Cardiac fibroblast (primary cell): Measurements from ENCODE around the gene ZNF560.

Source experiments
- DNase-seq, 2 donors: peaks; one replicate each; pipeline versions ENCODE4 v3.0.0 to v3.0.0-alpha.2; 2010; ENCODE audit warnings: low read depth in 2 of 2
- H3K4me3 ChIP-seq, 2 donors: replicated peaks in 1 of 2; 1 replicate in 1 of 2; 2 replicates in 1 of 2; pipeline ENCODE4 v1.5.1; 2011; ENCODE audit warnings: low read depth in 2 of 2, low read length in 2 of 2, mild to moderate bottlenecking in 2 of 2, moderate library complexity in 1 of 2
- TF ChIP-seq, protein P1 (sequence below): IDR thresholded peaks from one replicate; pipeline ENCODE4 v1.5.1; 2011; ENCODE audit warnings: low read depth, mild to moderate bottlenecking, low read length, inconsistent platforms

Gene ZNF560

DNA sequence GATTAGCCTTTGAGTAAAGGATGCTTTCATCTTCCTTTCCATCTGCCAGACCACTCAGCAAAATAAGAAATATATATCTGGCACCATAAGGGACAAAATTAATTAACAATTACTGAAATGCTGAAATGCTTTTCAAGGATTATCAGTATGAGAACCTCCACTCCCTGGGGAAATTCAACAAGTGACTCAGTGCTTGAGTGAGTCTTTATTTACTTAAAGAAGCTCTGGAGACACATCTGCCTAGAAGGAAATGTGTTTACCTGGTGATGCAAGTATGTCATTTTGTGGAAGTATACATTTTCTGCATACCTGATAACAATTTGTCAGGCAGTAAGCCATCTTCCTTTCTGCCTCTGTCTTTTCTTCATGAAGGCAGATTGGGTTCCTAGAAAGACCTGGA lies 23.4 kb downstream of the ZNF560 start:
- peak in 1 of 2 donors; percentile 8 for DNase-seq
- TF ChIP-seq, protein P1, sequence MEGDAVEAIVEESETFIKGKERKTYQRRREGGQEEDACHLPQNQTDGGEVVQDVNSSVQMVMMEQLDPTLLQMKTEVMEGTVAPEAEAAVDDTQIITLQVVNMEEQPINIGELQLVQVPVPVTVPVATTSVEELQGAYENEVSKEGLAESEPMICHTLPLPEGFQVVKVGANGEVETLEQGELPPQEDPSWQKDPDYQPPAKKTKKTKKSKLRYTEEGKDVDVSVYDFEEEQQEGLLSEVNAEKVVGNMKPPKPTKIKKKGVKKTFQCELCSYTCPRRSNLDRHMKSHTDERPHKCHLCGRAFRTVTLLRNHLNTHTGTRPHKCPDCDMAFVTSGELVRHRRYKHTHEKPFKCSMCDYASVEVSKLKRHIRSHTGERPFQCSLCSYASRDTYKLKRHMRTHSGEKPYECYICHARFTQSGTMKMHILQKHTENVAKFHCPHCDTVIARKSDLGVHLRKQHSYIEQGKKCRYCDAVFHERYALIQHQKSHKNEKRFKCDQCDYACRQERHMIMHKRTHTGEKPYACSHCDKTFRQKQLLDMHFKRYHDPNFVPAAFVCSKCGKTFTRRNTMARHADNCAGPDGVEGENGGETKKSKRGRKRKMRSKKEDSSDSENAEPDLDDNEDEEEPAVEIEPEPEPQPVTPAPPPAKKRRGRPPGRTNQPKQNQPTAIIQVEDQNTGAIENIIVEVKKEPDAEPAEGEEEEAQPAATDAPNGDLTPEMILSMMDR, result no peak
- no peak overlapping the region for H3K4me3 ChIP-seq

- no peak for DNase-seq
- TF ChIP-seq, protein P1, result no peak
- H3K4me3 ChIP-seq, result no peak overlapping the region
Measured at GRCh38 chr19:9467161-9467560, 31.3 kb downstream of the ZNF560 start.

DNA sequence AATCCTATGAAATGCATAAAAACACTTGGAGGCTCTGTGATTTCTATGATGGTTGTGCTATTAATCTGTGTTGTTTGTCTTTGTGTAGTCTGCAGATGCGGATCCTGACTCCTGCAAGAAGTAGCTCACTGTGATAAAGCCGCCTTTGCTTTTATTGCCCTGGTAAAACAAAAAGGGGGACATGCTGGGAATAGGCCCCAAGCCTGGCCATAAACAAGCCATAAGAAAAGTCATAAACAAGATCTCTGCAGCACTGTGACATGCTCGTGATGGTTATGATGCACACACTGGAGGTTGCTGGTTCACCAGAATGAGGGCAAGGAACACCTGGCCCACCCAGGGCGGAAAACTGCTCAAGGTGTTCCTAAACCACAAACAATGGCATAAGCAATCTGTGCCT lies 36.5 kb downstream of the ZNF560 start:
- TF ChIP-seq, protein P1, result no peak
- H3K4me3 ChIP-seq, result no peak overlapping the region
- no peak for DNase-seq

GRCh38 chr19:9456018-9456689 lies 42.3 kb downstream of the ZNF560 start:
- no peak for DNase-seq
- TF ChIP-seq, protein P1, result no peak

DNA sequence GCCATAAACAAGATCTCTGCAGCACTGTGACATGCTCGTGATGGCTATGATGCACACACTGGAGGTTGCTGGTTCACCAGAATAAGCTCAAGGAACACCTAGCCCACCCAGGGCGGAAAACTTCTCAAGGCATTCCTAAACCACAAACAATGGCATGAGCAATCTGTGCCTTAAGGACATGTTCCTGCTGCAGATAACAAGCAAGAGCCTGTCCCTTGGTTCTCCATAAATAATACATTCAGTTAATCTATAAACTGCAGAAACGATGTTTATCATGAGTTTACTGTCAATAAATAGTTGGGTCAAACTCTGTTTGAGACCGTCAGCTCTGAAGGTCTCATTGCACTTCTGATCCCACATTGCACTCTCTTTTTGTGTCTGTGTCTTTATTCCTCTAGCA lies 44.5 kb downstream of the ZNF560 start:
- TF ChIP-seq, protein P1, result no peak

More at GRCh38 chr19:9456018-9456689, 42.3 kb downstream of the ZNF560 start:
- no peak overlapping the region for H3K4me3 ChIP-seq

DNA sequence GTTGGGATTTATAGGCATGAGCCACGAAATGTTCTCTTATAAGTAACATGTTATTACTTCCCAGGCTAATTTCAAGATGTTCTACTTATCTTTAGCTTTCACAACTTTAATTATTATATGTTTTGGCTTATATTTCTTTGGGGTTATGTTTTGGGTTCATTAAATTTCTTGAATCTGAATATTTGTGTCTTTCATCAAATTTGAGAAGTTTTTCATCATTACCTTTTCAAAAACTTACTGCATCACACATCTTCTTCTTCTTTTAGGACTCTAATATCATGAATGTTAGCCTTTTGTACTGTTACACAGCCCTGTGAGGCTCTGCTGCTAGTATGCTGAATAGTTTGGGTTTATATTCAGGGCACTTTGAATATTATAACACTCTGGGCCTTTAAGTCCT lies 53.4 kb downstream of the ZNF560 start:
- TF ChIP-seq, protein P1, result no peak
- DNase-seq, result no peak
- H3K4me3 ChIP-seq, result no peak overlapping the region

More for the DNA sequence above, 44.5 kb downstream of the ZNF560 start:
- DNase-seq, result no peak
- no peak overlapping the region for H3K4me3 ChIP-seq

DNA sequence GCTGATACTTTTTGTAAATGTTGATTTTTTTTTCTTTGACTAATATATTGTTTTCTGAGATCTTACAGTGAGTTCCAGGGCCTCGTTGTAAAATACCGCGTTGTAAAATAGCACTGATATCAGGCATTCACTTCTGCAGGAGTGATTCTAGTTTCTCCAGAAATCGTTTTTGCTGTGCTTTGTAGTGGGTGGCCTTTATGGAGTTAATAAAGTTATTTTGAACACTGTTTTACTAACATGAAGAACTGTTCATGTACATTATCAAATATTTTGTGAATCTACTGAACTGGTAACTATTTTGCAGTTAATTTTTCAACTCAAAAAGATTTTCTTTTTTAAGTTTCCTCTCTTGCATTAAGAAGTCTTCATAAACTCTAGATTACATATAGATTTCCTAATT lies 62.1 kb downstream of the ZNF560 start:
- TF ChIP-seq, protein P1, result no peak
- DNase-seq, result no peak
- no peak overlapping the region for H3K4me3 ChIP-seq
